Activated T-cell treated with anti-CD3 and anti-CD28 coated beads for 4 hours (primary cell): ENCODE data around the gene KRT78.
A peak's percentile ranks its signal among the peaks of the same experiment; 100 is the strongest.

Experiments
- DNase-seq: peaks from one replicate; pipeline ENCODE4 v3.0.0-alpha.2; 2020

Gene KRT78

DNA sequence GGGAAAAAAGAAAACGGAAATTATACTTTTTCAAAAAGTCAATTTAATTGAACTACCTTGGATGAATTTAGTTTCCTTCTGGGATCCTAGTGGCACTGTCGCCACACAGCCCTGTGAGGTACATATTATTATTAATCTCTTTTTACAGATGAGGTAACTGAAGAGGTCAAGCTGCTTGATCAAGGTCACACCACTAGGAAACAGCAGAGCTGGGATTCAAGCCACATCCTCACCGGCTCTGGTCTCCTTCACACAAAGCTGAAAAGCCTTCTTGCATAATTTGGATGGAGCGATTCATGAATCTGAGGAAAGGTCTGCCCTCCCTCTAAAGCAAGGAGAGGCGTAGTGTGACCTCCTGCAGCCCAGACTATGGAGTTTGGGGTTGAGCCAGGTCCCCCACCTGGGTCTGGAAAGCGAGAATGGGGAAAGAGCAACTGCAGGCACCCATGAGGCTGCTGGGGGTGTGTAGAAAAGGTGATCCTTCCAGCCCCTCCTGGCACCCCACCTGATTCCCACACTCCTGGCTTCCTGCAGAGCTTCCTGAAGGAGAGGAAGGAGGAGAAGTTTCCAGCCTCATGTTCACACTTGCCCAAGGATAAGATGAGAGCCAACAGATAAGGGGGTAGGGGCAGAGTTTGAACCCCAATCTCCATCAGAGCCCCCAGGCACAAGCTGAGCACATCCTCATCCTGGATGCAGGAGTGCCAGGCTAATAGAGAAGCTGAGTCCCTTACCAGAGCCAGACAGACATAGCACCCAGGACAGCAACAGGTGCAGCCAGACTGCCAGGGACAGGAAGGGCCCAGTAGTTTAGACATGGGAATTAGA is 10.8 kb downstream of the KRT78 start:
- no peak for DNase-seq

- DNase-seq = no peak
These were observed 11.4 kb downstream of the KRT78 start for GRCh38 chr12:52837413-52837741.

DNA sequence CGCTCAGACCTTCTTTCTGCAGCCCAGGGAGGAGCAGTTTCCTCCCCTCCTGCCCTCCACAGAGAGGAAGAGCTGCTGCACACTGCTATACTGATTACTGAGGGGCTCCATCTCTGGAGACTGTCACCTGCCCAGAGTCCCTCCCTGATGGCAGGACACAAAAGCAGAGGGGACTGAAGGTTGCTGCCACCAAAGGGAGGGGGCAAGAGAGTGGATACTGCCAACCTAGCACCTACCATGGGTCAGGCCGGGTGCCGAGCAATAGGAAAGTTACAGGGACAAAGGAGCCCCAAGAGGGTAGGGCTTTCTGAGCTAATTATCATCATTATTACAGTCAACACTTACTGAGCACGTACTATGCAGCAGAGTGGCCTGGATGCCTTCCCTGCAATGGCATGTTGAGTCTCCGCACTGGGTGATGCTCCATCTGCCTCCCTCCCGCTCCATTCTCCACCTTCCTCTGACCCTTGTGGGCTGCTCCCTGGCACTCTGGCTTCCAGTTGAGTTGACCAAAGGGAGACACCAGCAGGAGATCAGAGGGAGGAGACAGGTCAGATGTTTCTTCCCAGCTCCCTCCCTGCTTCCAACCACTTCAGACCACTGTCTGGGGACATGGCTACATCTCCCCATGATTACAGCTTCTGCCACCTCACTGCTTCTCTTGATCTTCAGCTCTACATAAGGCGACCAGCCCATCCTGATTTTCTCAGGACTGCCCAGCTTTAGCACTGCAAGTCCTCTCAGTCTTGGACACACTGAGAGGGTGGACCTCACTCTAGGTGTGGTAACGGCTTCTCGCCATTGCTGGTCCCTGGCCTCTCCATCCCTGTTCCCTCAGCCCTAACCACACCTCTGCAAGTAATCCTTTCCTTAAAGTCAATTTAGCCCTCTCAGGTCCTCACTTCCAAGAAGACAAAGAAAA is 12.0 kb downstream of the KRT78 start:
- DNase-seq = no peak

- DNase-seq = peak; percentile 48
These were observed 12.7 kb downstream of the KRT78 start for GRCh38 chr12:52836042-52836466.

DNA sequence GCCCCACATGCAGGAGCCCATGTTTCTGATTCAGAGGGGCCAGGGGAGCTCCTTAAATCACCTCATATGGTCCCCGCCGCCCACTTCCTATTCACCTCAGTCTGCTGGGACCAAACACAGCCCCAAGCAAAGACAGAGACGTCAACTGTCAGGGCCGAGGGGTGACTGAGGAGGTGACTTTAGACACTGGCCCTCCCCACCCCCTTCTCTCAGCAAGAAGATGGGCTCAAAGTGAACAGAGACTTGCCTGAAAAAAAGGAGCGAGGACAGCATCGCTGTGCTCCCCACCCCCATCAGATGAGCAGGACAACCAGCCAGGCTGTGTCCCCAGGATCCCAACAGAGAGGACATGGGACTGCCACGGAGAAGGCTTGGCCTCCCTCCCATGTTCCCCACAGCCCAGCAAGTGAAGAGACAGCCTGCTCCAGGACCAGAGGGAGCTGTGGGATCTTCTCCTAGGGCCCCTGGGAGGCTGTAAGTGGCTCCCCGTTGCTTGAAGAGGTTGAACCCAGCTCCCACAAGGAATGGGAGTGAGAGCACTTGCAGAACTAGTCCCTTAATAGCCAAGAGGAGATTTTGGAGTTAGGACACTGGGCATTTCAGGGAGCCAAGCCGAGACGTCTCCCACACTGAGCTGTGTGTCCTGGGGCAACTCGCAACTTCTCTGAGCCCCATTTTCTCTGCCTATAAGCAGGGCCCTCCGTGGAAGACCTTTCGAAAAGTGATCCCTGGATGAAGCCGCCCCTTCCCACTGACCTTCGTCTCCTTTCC is 13.3 kb downstream of the KRT78 start:
- no peak for DNase-seq

GRCh38 chr12:52834727-52835001 is 14.1 kb downstream of the KRT78 start:
- DNase-seq = no peak

DNA sequence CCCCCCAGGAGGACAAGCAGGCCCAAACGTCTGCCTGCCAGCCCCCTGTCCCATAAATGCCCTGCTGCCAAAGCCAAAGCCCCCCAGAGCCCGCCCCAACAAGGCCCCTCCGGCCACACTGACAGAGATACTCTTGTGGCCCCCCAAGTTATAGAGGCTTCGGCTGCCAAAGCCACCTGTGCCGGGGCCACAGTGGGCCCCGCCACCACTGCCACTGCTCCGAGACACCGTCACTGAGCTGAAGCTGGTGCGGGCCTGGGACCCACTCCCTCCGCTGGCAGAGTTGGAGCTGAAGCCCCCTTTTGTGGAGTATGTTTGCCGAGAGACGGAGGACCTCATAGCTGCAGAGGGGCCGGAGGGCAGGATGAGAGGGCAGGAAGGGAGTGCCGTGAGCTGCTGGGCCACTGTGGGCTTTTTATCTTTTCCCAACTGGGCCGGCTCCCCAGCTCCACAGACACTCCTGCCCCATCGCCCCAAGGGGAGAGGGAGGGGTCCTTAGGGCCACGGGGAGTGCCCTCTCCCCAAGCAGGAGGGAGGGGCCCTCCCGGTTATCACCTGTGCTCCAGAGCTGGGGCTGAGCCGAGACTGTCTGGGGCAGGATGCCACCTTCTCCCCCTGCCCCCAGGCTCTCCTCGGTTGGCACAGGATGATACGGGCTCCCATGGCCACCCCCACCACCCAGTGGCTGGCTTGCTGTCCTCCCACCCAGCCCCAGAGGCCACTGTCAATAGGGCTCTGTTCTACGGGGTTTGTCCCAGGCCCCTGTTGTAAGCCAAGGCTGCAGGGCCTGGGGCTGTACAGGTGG is 14.7 kb downstream of the KRT78 start, which contains the start of gene KRT79:
TSS of gene KRT79 (minus strand) at position 390 of the 805 bp plus-strand sequence. CDS start at position 339, 51 bp downstream.
- DNase-seq = no peak

DNA sequence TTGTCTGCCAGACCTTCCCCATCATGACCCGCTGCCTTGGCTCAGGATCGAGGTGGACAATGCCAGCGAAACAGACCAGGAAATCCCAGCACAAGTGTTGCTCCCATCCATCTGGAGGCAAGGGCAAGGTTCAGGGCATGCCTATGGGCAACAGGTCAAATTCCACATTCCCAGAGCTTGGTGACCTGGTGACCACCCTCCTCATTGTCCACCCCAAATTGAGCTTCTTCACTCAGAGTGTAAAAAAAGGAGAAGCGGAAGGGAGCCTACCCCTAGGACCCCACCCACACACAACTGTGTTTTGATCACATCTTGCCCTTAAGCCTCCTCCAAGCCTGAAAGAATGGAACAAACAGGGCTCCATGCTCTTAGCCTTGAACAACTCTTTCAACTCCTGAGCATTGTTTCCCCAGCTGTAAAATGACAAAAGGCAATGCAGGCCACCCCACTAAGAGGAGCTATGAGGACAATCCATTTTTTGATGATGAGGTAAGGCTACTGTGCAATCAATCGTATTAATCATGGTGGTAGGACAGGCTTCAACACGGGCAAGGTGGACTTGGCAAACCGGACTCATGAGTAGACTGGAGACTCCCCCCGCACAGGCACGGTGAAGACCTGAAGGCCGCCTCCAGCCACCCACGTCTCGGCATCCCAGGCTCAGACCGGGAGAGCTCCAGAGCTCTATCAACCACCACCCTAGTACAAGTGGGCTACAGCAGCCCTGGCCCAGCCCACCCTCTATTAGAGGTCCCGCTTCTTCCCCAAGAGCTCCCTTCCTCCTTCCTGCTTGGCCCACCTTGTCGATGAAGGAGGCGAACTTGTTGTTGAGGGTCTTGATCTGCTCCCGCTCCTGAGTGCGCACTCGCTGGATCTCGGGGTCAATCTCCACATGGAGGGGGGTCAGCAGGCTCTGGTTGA is 15.5 kb downstream of the KRT78 start:
- no peak for DNase-seq

DNA sequence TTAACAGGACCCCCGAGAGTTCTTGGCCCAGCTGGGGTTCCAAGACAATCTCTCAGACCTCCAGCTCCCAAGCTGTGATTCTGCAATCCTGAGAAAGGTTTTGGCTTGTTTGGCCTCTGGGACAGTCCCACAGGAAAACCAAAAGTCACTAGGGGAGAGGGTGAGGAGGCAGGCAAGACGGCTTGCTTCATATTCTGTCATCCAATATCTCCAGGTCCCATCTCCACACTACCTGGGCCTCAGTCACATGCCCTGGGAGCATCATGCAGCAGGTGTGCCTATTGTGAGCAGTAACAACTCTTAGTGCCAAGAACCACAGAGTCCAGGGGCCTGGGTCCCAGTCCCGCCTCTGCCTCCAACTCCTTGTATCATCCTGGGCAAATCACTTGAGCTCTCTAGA is 16.3 kb downstream of the KRT78 start:
- DNase-seq = no peak

- no peak for DNase-seq
These were observed 17.5 kb downstream of the KRT78 start for GRCh38 chr12:52831251-52831650.

- DNase-seq = no peak
These were observed 18.6 kb downstream of the KRT78 start for GRCh38 chr12:52829986-52830770.

- DNase-seq = no peak
These were observed 20.2 kb downstream of the KRT78 start for GRCh38 chr12:52828591-52829021.

DNA sequence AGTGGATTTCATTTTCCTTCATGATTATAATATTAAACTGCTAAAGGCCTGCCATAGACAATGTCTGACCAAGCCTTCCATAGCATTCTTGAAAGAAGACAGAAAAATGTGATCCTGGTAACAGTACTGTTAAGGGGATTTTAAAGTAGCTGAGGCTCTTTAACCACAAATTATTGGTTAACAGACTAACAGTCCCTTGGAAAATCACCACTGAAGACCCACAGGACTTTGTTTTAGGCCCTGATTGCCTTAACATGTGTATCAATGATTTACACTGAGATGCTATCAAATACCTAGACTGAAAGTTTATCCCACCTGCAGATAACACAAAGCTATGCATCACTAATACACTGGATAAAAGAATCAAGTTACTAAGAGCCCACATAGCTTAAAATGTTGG is 20.6 kb downstream of the KRT78 start:
- DNase-seq = no peak

- DNase-seq = no peak
These were observed 21.2 kb downstream of the KRT78 start for GRCh38 chr12:52827499-52828090.

DNA sequence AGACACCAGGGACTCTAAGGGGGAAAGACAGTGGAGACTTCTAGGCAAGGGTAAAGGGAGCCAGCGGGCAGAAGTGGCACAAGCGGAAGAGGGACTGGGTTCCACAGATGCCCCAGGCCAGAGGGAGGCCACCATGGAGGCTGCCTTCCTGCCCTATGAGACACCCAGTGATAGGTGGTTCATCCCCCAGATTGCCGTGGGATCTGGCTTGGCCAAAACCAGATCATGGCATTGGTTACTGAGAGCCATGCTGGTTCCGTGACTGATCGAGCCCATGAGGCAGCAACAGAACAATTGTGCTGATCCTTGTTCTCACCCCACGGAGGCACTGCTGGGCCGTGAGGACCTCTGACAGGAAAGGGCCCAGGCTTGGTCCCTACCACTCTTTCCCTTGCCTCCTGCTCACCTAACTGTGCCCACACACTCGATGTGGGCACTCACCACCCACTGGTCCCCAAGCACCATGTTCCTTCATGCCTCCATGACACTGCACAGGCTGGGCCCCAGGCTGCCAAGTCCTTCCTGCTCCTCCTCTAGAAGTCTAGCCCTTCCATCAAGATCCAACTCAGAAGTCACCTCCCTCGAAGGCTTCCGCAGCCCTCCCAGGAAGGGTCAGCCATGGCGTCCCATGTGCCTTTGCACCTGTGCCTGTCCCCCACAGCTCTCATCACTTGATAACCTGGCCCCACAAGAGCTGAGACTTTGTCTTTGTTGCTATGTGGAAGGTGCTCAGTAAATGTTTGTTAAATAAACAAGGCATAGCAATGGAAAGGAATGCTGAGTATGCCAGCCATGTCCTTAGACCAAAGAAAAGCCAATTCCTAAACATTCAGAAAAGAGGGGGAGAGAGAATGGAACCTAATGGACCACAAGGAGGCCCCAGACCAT is 21.9 kb downstream of the KRT78 start:
- no peak for DNase-seq

- no peak for DNase-seq
These were observed 22.8 kb downstream of the KRT78 start for GRCh38 chr12:52825961-52826360.

- no peak for DNase-seq
These were observed 23.9 kb downstream of the KRT78 start for GRCh38 chr12:52824741-52825410.

DNA sequence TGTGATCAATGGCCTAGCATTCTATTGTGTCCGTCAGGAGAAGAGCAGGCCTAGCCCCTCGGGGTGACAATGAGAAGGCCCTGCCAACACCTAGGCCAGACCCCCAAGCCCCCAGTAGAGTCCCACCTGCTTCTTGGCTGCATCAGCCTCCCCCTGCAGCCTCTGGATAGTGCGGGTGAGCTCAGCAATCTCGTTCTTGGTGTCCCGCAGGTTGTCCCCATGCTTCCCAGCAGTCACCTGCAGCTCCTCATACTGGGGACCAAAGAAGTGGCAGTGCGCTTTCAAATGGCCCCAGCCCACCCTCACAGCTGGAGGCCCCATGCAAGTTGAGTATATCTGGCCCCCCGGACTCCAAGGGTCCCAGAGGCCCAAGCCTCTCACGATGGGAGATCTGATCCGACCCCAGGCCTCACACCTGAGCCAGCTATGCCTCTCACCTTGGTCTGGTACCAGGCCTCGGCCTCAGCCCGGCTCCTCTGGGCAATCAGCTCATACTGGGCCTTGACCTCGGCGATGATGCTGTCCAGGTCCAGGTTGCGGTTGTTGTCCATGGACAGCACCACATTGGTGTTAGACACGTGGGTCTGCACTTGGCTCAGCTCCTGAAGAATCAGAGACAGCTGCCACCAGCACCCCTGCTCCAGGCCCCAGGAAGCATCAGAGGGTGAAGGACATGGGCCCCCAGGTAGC is 24.9 kb downstream of the KRT78 start:
- DNase-seq = no peak
